ENCODE data around the gene TAF5L. TPM values are rescaled to one million over a fixed set of nuclear protein-coding genes. Genes with fewer than 3 reads are reported as not detected.

TAF5L gene
- total RNA-seq, 4 donors from 2014 or later, result 7.5 to 15.7 (median 9.4) TPM

- H3K4me3 ChIP-seq (ENCODE audit: low read depth, poor library complexity, severe bottlenecking), result no peak overlapping the region
- intact Hi-C loops (cut with DNase I; ENCODE audit: low total_unique reads), result no loop called here
- no peak for DNase-seq (ENCODE audit: low spot score in 2 of 2)
- TF ChIP-seq CTCF (IDR thresholded peaks at IDR 0.05), result no peak
- no peak for TF ChIP-seq POLR2A (IDR thresholded peaks at IDR 0.05)
- 79 to 82% methylated on average over 11 of the region's 11 CpGs for WGBS, 2 donors
These were observed 8.4 kb downstream of the TAF5L start for GRCh38 chr1:229617351-229618100.

GRCh38 chr1:229614701-229615100 is 11.2 kb downstream of the TAF5L start:
- intact Hi-C loops (cut with DNase I; ENCODE audit: low total_unique reads), result no loop called here
- TF ChIP-seq CTCF (IDR thresholded peaks at IDR 0.05), result no peak
- no peak for TF ChIP-seq POLR2A (IDR thresholded peaks at IDR 0.05)
- WGBS, 2 donors, result 64 to 84% methylated on average over 2 of the region's 2 CpGs
- DNase-seq (ENCODE audit: low spot score in 2 of 2), result no peak
- no peak overlapping the region for H3K4me3 ChIP-seq (ENCODE audit: low read depth, poor library complexity, severe bottlenecking)

- intact Hi-C loops (cut with DNase I; ENCODE audit: low total_unique reads), result no loop called here
- no peak overlapping the region for H3K4me3 ChIP-seq (ENCODE audit: low read depth, poor library complexity, severe bottlenecking)
- DNase-seq (ENCODE audit: low spot score in 2 of 2), result no peak
- WGBS, 2 donors, result 91 to 96% methylated on average over 5 of the region's 5 CpGs
- TF ChIP-seq POLR2A (IDR thresholded peaks at IDR 0.05) (no peak), CTCF (IDR thresholded peaks at IDR 0.05) (no peak)
These were observed 12.0 kb downstream of the TAF5L start for GRCh38 chr1:229613938-229614337.

GRCh38 chr1:229608590-229608989 is 17.3 kb downstream of the TAF5L start:
- no peak overlapping the region for H3K4me3 ChIP-seq (ENCODE audit: low read depth, poor library complexity, severe bottlenecking)
- DNase-seq (ENCODE audit: low spot score in 2 of 2), result no peak
- TF ChIP-seq POLR2A (IDR thresholded peaks at IDR 0.05) (no peak), CTCF (IDR thresholded peaks at IDR 0.05) (no peak)
- 93 to 95% methylated on average over 2 of the region's 2 CpGs for WGBS, 2 donors
- intact Hi-C loops (cut with DNase I; ENCODE audit: low total_unique reads), result no loop called here

GRCh38 chr1:229607370-229607769 is 18.6 kb downstream of the TAF5L start:
- intact Hi-C loops (cut with DNase I; ENCODE audit: low total_unique reads), result no loop called here
- H3K4me3 ChIP-seq (ENCODE audit: low read depth, poor library complexity, severe bottlenecking), result no peak overlapping the region
- WGBS, 2 donors, result 91 to 96% methylated on average over 2 of the region's 2 CpGs
- no peak for DNase-seq (ENCODE audit: low spot score in 2 of 2)
- TF ChIP-seq CTCF (IDR thresholded peaks at IDR 0.05) (no peak), POLR2A (IDR thresholded peaks at IDR 0.05) (no peak)
